ENCODE results near the gene DISC1.
A peak's percentile ranks its signal among the peaks of the same experiment; 100 is the strongest.

The DISC1 gene

DNA sequence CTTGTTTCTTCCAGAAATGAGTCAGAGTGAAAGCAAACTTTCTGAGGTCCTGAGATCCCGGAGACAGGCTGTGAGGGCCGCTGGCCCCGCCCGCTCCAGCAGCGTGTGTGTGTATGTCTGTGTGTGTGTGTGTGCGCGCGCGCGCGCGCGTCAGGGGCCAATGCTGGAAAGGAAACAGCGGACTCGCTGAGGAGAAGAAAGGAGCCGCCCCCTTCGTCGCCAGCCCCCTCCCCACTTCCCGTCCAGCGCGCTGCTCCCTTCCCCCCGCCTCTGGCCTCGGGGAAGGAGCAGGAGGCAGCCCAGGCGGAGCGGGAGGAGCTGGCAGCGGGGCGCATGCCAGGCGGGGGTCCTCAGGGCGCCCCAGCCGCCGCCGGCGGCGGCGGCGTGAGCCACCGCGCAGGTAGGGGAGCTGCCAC, at the start of gene DISC1:
Gene DISC1, plus strand, starts transcription at position 256 of the 416 bp plus-strand sequence. Its CDS starts 78 bp downstream, at position 334.
- H3K4me3 ChIP-seq (replicated peaks; ENCODE audit: low read depth, low read length): peak within 1 kb of the TSS; percentile 78
- TF ChIP-seq, protein P1, sequence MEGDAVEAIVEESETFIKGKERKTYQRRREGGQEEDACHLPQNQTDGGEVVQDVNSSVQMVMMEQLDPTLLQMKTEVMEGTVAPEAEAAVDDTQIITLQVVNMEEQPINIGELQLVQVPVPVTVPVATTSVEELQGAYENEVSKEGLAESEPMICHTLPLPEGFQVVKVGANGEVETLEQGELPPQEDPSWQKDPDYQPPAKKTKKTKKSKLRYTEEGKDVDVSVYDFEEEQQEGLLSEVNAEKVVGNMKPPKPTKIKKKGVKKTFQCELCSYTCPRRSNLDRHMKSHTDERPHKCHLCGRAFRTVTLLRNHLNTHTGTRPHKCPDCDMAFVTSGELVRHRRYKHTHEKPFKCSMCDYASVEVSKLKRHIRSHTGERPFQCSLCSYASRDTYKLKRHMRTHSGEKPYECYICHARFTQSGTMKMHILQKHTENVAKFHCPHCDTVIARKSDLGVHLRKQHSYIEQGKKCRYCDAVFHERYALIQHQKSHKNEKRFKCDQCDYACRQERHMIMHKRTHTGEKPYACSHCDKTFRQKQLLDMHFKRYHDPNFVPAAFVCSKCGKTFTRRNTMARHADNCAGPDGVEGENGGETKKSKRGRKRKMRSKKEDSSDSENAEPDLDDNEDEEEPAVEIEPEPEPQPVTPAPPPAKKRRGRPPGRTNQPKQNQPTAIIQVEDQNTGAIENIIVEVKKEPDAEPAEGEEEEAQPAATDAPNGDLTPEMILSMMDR (IDR thresholded peaks at IDR 0.05; ENCODE audit: low read length, missing control alignments): no peak
- DNase-seq (ENCODE audit: low read depth): peak; percentile 84

DNA sequence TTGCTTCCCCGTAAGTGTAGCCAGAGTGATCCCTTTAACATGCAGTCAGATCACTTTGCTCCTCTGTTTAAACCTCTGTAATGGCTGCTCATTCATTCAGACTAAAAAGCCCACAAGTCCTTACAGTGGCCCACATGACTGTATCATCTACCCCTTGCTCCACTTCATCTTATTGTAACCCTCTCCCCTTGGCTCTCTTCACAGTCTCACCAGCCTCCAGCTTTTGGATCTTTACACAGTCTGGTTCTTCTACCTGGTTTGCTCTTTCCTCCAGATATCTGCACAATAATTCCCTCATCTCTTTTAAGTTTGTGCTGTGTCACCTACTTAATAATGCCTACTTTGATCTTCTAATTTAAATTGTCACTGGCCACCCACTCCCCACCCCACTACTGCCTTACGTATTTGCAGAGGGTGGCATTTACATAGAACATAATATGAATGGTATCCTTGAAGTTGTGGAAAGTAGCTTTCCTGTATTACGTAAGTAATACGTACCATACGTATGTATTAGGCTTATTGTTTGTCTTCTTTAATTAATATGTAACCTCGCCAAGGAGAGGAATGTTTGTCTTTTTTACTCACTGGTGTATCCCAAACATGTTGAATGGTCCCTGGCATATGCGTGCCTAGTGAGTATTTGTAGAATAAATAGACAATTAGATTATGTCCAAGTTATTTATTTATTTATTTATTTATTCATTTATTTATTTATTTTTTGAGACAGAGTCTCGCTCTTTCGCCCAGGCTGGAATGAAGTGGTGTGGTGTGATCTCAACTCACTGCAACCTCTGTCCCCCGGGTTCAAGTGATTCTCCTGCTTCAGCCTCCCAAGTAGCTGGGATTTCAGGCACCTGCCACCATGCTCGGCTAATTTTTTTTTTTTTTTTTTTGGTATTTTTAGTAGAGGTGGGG, 49.5 kb upstream of the DISC1 start:
- TF ChIP-seq, protein P1 (IDR thresholded peaks at IDR 0.05; ENCODE audit: low read length, missing control alignments): no peak
- no peak for DNase-seq (ENCODE audit: low read depth)
- no peak overlapping the region for H3K4me3 ChIP-seq (replicated peaks; ENCODE audit: low read depth, low read length)

DNA sequence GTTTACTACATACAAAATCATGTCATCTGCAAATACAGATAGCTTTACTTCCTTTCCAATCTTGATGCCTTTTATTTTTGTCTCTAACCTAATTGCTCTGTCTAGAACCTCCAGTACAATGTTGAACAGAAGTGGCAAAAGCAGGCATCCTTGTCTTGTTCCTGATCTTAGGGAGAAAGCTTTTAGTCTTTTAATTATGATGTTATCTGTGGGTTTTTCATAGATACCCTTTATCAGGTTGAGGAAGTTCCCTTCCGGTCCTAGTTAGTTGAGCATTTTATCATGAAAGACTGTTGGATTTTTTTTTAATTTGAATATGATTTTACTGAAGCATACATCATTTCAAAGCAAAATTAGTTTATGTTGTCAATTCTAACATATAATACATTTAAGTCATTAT, 45.7 kb upstream of the DISC1 start:
- no peak for DNase-seq (ENCODE audit: low read depth)
- H3K4me3 ChIP-seq (replicated peaks; ENCODE audit: low read depth, low read length): no peak overlapping the region
- TF ChIP-seq, protein P1 (IDR thresholded peaks at IDR 0.05; ENCODE audit: low read length, missing control alignments): no peak

DNA sequence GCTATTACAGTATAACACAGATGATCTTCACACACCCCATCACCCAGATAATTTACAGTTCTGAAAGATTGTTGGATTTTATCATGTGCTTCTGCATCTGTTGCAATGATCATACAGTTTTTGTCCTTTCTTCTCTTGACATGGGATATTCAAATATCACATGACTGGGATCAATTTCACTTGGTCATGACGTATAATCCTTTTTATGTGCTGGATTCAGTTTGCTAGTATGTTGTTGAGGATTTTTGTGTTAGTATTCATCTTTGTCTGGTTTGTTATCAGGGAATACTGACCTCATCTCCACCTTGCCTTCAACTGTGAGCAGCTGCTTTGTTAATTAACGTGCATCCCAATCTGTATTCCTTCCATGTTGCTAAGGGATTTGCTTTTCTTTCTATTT, 44.7 kb upstream of the DISC1 start:
- no peak overlapping the region for H3K4me3 ChIP-seq (replicated peaks; ENCODE audit: low read depth, low read length)
- TF ChIP-seq, protein P1 (IDR thresholded peaks at IDR 0.05; ENCODE audit: low read length, missing control alignments): no peak
- no peak for DNase-seq (ENCODE audit: low read depth)

DNA sequence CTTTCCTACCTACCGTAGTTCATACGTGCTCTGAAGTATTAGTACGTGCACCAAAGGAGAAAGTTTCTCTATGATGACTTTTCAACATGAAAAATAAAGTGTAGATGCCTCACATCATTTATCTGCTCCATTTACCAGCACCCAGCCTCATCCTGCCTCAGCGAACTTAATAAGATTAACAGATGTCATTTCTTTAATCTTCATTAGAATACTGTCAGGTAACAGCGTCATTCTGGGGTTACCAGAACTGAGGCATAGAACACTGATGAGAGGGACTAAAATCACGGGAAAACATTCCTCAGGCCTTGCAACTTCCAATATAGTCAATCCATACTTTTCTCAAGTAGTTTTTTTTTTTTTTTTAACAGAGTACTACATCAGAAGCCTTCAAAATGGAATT, 43.2 kb upstream of the DISC1 start:
- DNase-seq (ENCODE audit: low read depth): no peak
- TF ChIP-seq, protein P1 (IDR thresholded peaks at IDR 0.05; ENCODE audit: low read length, missing control alignments): no peak
- no peak overlapping the region for H3K4me3 ChIP-seq (replicated peaks; ENCODE audit: low read depth, low read length)

DNA sequence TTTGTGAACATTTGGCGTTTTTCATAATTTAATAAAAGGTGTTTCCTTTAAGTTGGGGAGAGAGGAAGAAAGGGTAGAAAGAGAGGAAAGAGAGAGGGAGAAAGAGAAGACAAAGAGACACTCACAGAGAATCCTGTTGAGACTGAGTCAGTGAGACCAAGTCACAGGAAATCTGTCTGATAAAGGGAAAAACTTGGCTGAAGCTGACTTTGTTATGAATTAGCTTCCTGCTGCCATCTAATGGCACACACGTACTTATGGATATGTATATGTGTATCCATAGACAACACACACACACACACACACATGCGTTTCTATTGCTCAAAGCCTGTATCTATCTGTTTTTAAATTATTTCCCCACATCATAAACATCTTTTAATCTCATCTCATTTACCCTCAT, 42.5 kb upstream of the DISC1 start:
- TF ChIP-seq, protein P1 (IDR thresholded peaks at IDR 0.05; ENCODE audit: low read length, missing control alignments): peak; percentile 45
- DNase-seq (ENCODE audit: low read depth): peak; percentile 90
- no peak overlapping the region for H3K4me3 ChIP-seq (replicated peaks; ENCODE audit: low read depth, low read length)
